ENCODE measurements around the gene DHRS13.
"Not testable (repeated sequence)": the region's sequence is repeated elsewhere in the genome, so short reads cannot be mapped to it uniquely, and the experiment has no call there.

DNA sequence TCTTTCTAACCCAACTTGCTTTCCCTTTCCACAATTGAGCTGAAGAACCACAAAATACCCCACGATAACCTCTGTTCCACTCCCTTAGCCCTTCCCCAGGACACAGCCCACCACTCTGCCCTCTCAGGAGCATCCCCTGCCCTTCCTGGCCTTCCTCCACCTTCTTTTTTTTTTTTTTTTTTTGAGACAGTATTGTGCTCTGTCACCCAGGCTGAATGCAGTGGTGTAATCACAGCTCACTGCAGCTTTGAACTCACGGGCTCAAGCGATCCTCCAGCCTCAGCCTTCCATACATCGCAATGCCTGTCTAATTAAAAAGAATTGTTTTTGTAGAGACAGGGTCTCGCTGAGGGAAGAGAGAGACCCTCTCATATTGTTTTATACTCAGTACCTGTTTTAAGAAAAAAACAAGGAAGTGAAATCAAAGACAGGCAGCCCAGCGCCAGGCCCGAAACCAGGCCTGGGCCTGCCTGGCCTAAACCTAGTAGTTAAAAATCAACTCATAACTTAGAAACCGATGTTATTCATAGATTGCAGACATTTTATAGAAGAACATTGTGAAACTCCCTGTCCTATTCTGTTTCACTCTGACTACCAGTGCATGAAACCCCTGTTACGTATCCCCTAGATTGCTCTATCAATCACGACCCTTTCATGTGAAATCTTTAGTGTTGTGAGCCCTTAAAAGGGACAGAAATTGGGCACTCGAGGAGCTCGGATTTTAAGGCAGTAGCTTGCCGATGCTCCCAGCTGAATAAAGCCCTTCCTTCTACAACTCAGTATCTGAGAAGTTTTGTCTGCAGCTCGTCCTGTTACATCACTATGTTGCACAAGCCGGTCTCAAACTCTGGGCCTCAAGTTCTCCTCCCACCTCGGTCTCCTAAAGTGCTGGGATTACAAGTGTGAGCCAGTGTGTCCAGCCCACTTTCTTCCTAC lies 9.4 kb downstream of the DHRS13 start:
- TF ChIP-seq, protein P1, sequence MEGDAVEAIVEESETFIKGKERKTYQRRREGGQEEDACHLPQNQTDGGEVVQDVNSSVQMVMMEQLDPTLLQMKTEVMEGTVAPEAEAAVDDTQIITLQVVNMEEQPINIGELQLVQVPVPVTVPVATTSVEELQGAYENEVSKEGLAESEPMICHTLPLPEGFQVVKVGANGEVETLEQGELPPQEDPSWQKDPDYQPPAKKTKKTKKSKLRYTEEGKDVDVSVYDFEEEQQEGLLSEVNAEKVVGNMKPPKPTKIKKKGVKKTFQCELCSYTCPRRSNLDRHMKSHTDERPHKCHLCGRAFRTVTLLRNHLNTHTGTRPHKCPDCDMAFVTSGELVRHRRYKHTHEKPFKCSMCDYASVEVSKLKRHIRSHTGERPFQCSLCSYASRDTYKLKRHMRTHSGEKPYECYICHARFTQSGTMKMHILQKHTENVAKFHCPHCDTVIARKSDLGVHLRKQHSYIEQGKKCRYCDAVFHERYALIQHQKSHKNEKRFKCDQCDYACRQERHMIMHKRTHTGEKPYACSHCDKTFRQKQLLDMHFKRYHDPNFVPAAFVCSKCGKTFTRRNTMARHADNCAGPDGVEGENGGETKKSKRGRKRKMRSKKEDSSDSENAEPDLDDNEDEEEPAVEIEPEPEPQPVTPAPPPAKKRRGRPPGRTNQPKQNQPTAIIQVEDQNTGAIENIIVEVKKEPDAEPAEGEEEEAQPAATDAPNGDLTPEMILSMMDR (conservative IDR thresholded peaks at IDR 0.05; ENCODE audit: low read depth, low read length) = not testable (repeated sequence)
- TF ChIP-seq EZH2 (IDR thresholded peaks at IDR 0.05; ENCODE audit: low read length, unreplicated experiment); EZH2phosphoT487 (IDR thresholded peaks at IDR 0.05; ENCODE audit: borderline replicate concordance, low read length): not testable (repeated sequence)
